Activated T-cell treated with anti-CD3 and anti-CD28 coated beads, Interleukin-2, amount 50 U/mL, for 1 hour (primary cell): Measurements from ENCODE around the gene TMEM108.

Experiments used
- DNase-seq: peaks from one replicate; pipeline ENCODE4 v3.0.0-alpha.2; 2020

The TMEM108 gene

DNA sequence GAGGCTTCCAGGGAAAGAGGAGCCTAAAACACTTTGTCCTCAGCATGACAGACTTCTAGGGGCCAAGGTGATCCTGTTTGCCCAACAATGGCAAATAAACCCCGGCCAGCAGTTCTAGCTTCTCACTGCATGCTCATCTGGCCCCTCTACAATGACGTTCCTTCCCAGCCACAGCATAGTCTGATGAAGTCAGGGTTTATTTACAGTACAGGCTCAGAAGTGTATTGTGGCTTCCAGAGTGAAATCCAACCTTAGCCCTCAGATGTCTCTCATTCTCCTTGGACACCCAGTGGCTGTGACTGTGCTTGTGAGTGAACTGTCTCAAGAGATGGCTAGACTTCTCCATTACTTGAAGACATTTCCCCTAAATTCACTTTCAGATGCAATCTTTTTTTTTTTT is 402.5 kb downstream of the TMEM108 start:
- DNase-seq: no peak

- no peak for DNase-seq
Measured at GRCh38 chr3:133441867-133442270, 403.7 kb downstream of the TMEM108 start.

DNA sequence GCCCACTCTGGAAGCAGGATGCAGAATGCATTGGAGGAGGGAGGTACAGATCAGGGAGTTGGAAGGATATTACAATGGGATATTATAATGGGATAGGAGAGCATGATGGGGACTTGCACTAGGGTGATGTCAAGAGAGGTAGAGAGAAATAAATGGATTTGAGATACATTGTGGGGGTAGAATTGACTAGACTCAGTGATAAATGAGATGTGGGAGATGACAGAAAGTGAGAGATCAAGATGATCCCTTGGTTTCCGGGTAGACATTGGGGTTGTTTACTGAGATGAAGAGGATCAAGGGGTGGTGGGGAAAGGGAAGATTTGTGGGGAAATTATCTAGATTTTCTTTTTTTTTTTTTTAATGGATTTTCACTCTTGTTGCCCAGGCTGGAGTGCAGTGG is 404.3 kb downstream of the TMEM108 start:
- no peak for DNase-seq

- no peak for DNase-seq
Measured at GRCh38 chr3:133443649-133444422, 405.6 kb downstream of the TMEM108 start.

DNA sequence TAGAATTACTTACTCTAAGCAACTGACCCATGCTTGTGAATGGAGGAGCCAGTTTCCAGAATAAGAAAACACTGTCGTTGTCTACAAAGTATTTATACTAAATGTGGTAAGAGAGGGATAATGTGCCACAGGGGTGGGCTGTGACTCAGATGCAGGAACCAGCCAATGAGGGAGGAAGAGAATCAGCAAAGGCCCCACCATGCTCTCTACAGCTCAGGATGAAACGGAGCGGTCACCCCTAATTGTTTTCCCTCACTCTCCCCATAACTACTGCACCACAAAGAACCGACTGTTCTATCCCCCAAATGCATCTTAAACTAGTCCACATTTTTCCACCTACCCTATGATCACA is 406.2 kb downstream of the TMEM108 start:
- no peak for DNase-seq

GRCh38 chr3:133445108-133445507 is 406.9 kb downstream of the TMEM108 start:
- no peak for DNase-seq
